Caco-2 (cell line): ENCODE measurements around the gene DEPDC5. TPM values are rescaled to one million over a fixed set of nuclear protein-coding genes. Genes with fewer than 3 reads are reported as not detected.

Experiments
- BruUV-seq: library from RNA; stranded (reverse); fragments of 400-500 nt; replicated peaks from 2 replicates; lab custom pipeline; 2021; lab: Mats Ljungman, UMichigan
- CTCF ChIA-PET: fragments of 300-600 bp; sonication (Branson Sonifier 250); formaldehyde crosslinking; loops from one replicate; lab custom pipeline; 2022; ENCODE audit warnings: antibody characterized with exemption; lab: Charles Lee
- POLR2A ChIA-PET: fragments of 300-600 bp; sonication (Branson Sonifier 250); formaldehyde crosslinking; loops from one replicate; lab custom pipeline; 2022; ENCODE audit warnings: antibody characterized with exemption; lab: Charles Lee
- DNase-seq, 2 experiments: peaks; one replicate each; pipeline versions ENCODE4 v3.0.0 to v3.0.0-alpha.2; 2020 to 2022
- H3K27me3 ChIP-seq: replicated peaks from 2 replicates; pipeline ENCODE4 v1.6.0; 2011; ENCODE audit warnings: low read length; ENCODE audit not compliant: control insufficient read depth, insufficient read depth
- H3K36me3 ChIP-seq: 2 replicates; pipeline ENCODE4 v1.5.1; 2011; ENCODE audit warnings: low read length; ENCODE audit not compliant: control insufficient read depth, insufficient read depth
- H3K4me1 ChIP-seq: fragments of 250-450 bp; sonication (Bioruptor Pico); 2 replicates; pipeline ENCODE4 v1.5.1; 2020; ENCODE audit warnings: mild to moderate bottlenecking
- H3K4me3 ChIP-seq: 2 replicates; pipeline ENCODE4 v1.5.1; 2011; ENCODE audit warnings: low read depth, mild to moderate bottlenecking, control low read depth, low read length
- H3K9me3 ChIP-seq: fragments of 250-450 bp; sonication (Bioruptor Pico); 2 replicates; pipeline ENCODE4 v1.5.1; 2020; ENCODE audit warnings: mild to moderate bottlenecking, moderate library complexity
- H3K27ac Mint-ChIP-seq: one replicate; pipeline ENCODE4 v1.8.0; 2022; ENCODE audit warnings: mixed read lengths; ENCODE audit not compliant: unreplicated experiment
- H3K27me3 Mint-ChIP-seq: one replicate; pipeline ENCODE4 v1.8.0; 2022; ENCODE audit warnings: mixed read lengths; ENCODE audit not compliant: insufficient read depth, unreplicated experiment
- H3K36me3 Mint-ChIP-seq: one replicate; pipeline ENCODE4 v1.8.0; 2022; ENCODE audit warnings: mild to moderate bottlenecking, mixed read lengths; ENCODE audit not compliant: insufficient read depth, unreplicated experiment
- H3K4me1 Mint-ChIP-seq: one replicate; pipeline ENCODE4 v1.8.0; 2022; ENCODE audit warnings: low read depth, mixed read lengths; ENCODE audit not compliant: unreplicated experiment
- H3K4me3 Mint-ChIP-seq: one replicate; pipeline ENCODE4 v1.8.0; 2022; ENCODE audit warnings: mild to moderate bottlenecking, moderate library complexity, mixed read lengths; ENCODE audit not compliant: unreplicated experiment
- H3K9me3 Mint-ChIP-seq: one replicate; pipeline ENCODE4 v1.8.0; 2022; ENCODE audit warnings: mixed read lengths; ENCODE audit not compliant: unreplicated experiment
- intact Hi-C: fragments of 100-400 bp; cut with micrococcal nuclease; formaldehyde crosslinking; loops from one replicate; pipeline ENCODE4 v1.10.0; 2022; ENCODE audit not compliant: unreplicated experiment
- total RNA-seq: library from RNA; stranded (reverse); gene quantifications from 2 replicates; pipeline ENCODE4 v1.2.3, GENCODE V29; 2022
- TF ChIP-seq, protein P1 (sequence below), 2 experiments: fragments of 200-600 bp in 1 of 2; IDR thresholded peaks; 1 replicate in 1 of 2; 2 replicates in 1 of 2; pipeline versions ENCODE4 v1.5.1 to v1.8.0; 2011 to 2022; ENCODE audit warnings: antibody characterized with exemption in 1 of 2, control low read depth in 1 of 2, inconsistent platforms in 1 of 2, low read depth in 1 of 2, low read length in 1 of 2, mild to moderate bottlenecking in 1 of 2, moderate library complexity in 1 of 2; ENCODE audit not compliant: insufficient read depth in 1 of 2, severe bottlenecking in 1 of 2, unreplicated experiment in 1 of 2

DEPDC5 gene
- total RNA-seq, 1 experiment from 2014 or later: 19.4 TPM

- no peak overlapping the region for H3K27ac Mint-ChIP-seq
- intact Hi-C loops: no loop called here
- no peak overlapping the region for H3K4me3 Mint-ChIP-seq
- H3K9me3 Mint-ChIP-seq: no peaks in the 10 kb centered on the region
- H3K36me3 Mint-ChIP-seq: no peaks in the 10 kb centered on the region
- H3K36me3 ChIP-seq: no peaks in the 10 kb centered on the region
- no TSS peak for BruUV-seq
- no peak overlapping the region for H3K4me3 ChIP-seq
- peaks cover 3% of the 10 kb centered on the region for H3K27me3 Mint-ChIP-seq
- ChIA-PET POLR2A (no interaction called here), CTCF (no interaction called here)
- TF ChIP-seq, protein P1, sequence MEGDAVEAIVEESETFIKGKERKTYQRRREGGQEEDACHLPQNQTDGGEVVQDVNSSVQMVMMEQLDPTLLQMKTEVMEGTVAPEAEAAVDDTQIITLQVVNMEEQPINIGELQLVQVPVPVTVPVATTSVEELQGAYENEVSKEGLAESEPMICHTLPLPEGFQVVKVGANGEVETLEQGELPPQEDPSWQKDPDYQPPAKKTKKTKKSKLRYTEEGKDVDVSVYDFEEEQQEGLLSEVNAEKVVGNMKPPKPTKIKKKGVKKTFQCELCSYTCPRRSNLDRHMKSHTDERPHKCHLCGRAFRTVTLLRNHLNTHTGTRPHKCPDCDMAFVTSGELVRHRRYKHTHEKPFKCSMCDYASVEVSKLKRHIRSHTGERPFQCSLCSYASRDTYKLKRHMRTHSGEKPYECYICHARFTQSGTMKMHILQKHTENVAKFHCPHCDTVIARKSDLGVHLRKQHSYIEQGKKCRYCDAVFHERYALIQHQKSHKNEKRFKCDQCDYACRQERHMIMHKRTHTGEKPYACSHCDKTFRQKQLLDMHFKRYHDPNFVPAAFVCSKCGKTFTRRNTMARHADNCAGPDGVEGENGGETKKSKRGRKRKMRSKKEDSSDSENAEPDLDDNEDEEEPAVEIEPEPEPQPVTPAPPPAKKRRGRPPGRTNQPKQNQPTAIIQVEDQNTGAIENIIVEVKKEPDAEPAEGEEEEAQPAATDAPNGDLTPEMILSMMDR (IDR thresholded peaks at IDR 0.05; ENCODE audit: insufficient read depth in 1 of 2, low read depth in 1 of 2, low read length in 1 of 2, severe bottlenecking in 1 of 2, unreplicated experiment in 1 of 2): no peak
- DNase-seq: no peak
- H3K27me3 ChIP-seq: no peaks in the 10 kb centered on the region
- H3K9me3 ChIP-seq: no peaks in the 10 kb centered on the region
- H3K4me1 ChIP-seq: no peaks in the 10 kb centered on the region
- peaks cover 8% of the 10 kb centered on the region for H3K4me1 Mint-ChIP-seq
These were observed 173.2 kb downstream of the DEPDC5 start for GRCh38 chr22:31926969-31927368.

- Histone ChIP-seq H3K27me3 (no peaks in the 10 kb centered on the region), H3K9me3 (no peaks in the 10 kb centered on the region), H3K36me3 (no peaks in the 10 kb centered on the region), H3K4me1 (no peaks in the 10 kb centered on the region), H3K4me3 (no peak overlapping the region)
- Mint-ChIP-seq H3K4me1 (peaks cover 5% of the 10 kb centered on the region), H3K27me3 (peaks cover 3% of the 10 kb centered on the region), H3K4me3 (no peak overlapping the region), H3K9me3 (no peaks in the 10 kb centered on the region), H3K36me3 (no peaks in the 10 kb centered on the region), H3K27ac (no peak overlapping the region)
- TF ChIP-seq, protein P1 (IDR thresholded peaks at IDR 0.05; ENCODE audit: insufficient read depth in 1 of 2, low read depth in 1 of 2, low read length in 1 of 2, severe bottlenecking in 1 of 2, unreplicated experiment in 1 of 2): no peak
- ChIA-PET POLR2A (no interaction called here), CTCF (no interaction called here)
- no TSS peak for BruUV-seq
- intact Hi-C loops: no loop called here
- DNase-seq: no peak
These were observed 173.7 kb downstream of the DEPDC5 start for GRCh38 chr22:31927562-31927961.

GRCh38 chr22:31929167-31929930 lies 175.5 kb downstream of the DEPDC5 start:
- Mint-ChIP-seq H3K4me1 (no peaks in the 10 kb centered on the region), H3K36me3 (no peaks in the 10 kb centered on the region), H3K27ac (no peak overlapping the region), H3K27me3 (peaks cover 3% of the 10 kb centered on the region), H3K9me3 (no peaks in the 10 kb centered on the region), H3K4me3 (no peak overlapping the region)
- ChIA-PET CTCF (no interaction called here), POLR2A (interaction anchor here (0.6 to 0.7 kb wide), 2 partner anchors 53 to 186 kb away, joined by 3 to 7 read pairs; no protein-coding TSS in a partner anchor)
- intact Hi-C loops: no loop called here
- H3K4me3 ChIP-seq: no peak overlapping the region
- TF ChIP-seq, protein P1 (IDR thresholded peaks at IDR 0.05; ENCODE audit: insufficient read depth in 1 of 2, low read depth in 1 of 2, low read length in 1 of 2, severe bottlenecking in 1 of 2, unreplicated experiment in 1 of 2): no peak
- no peaks in the 10 kb centered on the region for H3K36me3 ChIP-seq
- H3K27me3 ChIP-seq: no peaks in the 10 kb centered on the region
- H3K4me1 ChIP-seq: no peaks in the 10 kb centered on the region
- no TSS peak for BruUV-seq
- no peak for DNase-seq
- H3K9me3 ChIP-seq: no peaks in the 10 kb centered on the region
